GM10266 (cell line): ENCODE data around the gene CDH4.

ENCODE experiments used
- DNase-seq: peaks from one replicate; pipeline ENCODE4 v3.0.0; 2012; ENCODE audit errors: extremely low spot score
- TF ChIP-seq, protein P1 (sequence below): IDR thresholded peaks from 2 replicates; pipeline ENCODE4 v1.5.1; 2012; ENCODE audit warnings: mild to moderate bottlenecking, low read depth; ENCODE audit not compliant: control insufficient read depth, insufficient read depth; ENCODE audit errors: missing control alignments

The CDH4 gene

DNA sequence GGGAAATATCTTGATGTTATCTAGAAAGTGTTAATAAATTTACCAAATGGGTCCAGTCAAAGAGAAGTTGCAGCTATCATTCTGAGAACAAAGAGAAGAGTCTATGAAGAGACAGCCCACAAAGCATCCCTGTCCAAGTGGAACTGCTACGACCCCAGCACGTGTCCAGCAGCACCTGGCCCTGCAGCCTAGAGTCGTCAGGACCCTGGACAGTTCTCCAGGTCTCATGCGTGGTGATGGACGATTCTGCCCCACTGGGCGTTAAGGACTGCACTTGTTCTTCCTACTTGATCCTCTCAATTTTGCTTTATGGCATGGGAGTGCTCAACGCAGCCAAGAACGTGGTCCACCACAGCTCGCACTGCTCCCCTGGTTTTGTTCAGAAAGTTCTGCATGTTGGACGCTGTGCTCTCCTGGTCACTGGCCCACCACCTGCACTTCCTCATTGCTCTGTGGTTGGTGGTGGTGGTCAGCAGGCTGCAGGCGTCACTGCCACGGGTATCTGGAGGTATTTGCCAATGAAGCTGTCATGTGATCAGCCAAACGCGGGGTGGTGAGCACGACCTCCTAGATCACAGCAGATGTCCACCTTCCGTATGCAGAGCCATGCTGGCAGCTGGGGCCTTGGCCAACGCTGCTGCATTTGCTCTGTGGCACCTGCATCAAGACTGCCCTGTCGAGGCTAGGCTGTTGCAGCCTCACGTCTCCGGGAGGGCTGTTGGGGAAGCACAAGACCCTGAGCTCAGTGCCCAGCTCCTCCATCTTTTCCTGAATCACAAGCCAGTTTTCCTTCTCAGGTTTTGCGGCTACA lies 356.4 kb downstream of the CDH4 start:
- TF ChIP-seq, protein P1, sequence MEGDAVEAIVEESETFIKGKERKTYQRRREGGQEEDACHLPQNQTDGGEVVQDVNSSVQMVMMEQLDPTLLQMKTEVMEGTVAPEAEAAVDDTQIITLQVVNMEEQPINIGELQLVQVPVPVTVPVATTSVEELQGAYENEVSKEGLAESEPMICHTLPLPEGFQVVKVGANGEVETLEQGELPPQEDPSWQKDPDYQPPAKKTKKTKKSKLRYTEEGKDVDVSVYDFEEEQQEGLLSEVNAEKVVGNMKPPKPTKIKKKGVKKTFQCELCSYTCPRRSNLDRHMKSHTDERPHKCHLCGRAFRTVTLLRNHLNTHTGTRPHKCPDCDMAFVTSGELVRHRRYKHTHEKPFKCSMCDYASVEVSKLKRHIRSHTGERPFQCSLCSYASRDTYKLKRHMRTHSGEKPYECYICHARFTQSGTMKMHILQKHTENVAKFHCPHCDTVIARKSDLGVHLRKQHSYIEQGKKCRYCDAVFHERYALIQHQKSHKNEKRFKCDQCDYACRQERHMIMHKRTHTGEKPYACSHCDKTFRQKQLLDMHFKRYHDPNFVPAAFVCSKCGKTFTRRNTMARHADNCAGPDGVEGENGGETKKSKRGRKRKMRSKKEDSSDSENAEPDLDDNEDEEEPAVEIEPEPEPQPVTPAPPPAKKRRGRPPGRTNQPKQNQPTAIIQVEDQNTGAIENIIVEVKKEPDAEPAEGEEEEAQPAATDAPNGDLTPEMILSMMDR, result no peak
- DNase-seq, result no peak

DNA sequence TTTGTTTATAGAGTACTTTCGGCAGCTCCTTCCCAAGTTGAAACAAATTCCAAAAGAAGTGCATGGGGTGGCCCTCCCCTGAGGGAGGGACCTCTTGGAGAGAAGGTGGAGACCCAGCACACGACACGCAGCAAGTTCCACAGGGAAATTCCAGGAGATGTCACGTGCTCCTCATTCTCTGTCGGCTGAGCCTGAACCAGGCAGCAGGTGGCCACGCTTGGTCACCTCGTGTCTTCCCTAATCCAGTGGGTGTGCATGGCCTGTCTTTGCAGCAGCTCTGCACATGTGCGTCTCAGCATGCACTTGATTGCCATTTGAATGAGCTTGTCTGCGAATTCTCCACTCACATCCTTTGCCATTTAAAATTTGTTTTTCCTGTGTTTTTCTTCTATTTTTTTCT lies 357.4 kb downstream of the CDH4 start:
- DNase-seq, result no peak
- TF ChIP-seq, protein P1, result no peak

DNA sequence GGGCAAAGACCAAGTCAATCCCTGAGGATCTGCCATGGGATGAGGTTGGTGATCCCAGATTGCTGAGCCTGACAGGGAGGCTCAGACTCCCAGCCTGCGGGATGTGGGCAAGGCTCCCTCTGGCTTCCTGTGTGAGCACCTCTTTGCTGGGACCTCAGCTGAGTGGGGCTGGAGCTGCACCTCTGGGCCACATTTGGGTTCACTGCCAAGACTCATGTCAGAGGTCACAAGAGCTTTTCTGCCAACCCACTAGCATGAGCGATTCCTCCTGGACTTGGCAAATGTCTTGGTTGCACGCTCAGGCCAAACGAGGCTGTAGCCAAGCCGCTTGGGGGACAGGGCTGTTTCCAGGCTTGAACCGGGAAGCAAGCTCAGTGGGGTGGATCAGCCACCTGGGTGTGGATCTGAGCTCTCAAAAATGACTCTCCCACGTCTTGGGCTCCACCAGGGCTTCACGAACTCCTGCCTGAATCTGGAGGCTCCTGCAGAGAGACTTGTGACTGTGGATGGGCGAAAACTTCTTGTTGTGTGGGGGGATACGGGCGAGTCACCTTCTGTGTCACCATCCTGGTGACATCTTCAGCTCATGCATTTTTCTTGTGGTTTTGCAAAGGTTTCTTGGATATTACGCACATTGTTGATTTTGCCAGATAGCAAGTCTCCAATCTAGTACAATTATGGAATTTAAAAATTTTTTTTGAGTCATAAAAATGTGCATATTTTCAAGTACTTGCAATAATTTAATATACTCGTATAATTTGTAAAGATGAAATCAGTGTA lies 359.5 kb downstream of the CDH4 start:
- DNase-seq, result no peak
- TF ChIP-seq, protein P1, result no peak

DNA sequence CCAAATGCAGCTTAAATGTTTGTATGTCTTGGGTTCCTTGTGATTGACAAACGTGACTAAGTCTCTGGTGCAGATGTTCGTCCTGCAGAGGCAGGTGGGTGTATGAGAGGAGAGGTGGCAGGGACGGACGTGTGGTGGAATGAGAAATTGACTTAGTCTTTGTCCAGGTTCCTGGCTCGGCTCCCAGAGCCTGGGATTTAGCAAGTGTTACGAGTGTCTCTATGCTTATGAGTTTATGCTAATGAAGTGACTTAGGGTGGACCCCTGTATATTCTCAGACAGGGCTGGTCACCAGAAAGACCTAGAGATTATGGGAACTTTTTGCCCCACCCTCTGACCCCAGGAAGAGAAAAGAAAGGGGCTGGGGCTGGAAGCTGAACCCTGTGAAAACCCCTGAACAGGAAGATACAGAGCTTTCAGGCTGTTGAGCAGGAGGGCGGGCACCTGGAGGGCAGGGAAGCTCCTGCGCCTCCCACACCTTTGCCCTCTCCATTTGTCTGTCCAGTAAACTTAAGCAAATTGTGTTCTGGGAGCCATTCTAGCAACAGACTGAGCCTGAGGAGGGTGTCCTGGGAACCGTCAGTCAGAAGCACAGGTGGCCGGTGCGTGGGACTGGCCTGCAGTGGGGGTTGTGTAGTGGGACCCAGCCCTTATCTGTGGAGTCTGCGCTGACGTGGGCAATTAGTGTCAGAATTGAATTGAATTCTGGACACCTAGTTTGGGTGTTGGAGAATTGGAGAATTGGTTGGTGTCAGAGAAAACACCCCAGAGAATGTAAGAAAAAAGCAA lies 362.1 kb downstream of the CDH4 start:
- TF ChIP-seq, protein P1, result no peak
- no peak for DNase-seq

DNA sequence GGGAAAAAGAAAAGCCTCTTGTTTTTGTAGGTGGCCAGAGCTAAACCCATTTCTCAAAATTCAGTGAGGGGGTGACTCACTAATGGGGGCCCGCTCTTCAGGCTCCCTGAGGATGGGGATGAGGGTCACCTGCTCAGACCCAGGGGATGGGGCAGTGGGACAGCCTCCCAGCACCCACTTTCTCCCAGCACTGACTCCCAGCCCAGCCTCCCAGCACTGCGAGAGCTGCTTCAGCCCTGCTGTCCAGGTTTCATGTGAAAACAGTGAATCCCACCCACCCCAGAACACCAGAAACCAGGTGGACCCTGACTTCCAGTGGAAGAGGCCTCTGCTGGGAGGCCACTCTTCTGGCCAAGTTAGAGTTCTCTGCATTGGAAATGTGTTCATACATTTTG lies 362.6 kb downstream of the CDH4 start:
- DNase-seq, result no peak
- TF ChIP-seq, protein P1, result no peak

DNA sequence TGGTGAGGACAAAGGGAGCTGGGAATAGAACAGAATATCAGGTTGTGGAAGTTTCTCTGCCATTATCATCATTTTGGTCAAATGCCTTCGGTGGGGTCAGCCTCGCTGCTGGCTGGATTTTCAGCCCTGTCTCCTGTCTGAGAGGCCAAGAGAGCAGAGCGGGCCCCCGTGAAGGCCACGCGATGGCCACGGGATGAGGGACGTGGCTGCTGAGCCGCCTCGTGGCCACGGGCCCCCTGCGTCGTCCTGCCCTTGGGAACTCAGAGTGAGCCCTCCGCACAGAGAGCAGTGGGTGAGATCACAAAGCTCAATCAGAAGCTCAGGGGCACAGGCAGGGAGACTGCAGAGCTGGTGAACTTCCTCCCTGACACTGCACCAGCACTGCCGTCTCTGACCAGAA lies 363.7 kb downstream of the CDH4 start:
- no peak for DNase-seq
- TF ChIP-seq, protein P1, result no peak
